Progenitor cell of endocrine pancreas (in vitro differentiated cells): ENCODE results near the gene CDR2. TPM values are rescaled to one million over a fixed set of nuclear protein-coding genes. Genes with fewer than 3 reads are reported as not detected.

Experiments used
- DNase-seq: peaks from one replicate; pipeline ENCODE4 v3.0.0; 2021; ENCODE audit warnings: low spot score; ENCODE audit not compliant: unreplicated experiment
- H3K27ac Mint-ChIP-seq: 2 replicates; pipeline ENCODE4 v1.8.0; 2021; ENCODE audit warnings: mild to moderate bottlenecking, moderate library complexity, mixed read lengths
- H3K27me3 Mint-ChIP-seq: 2 replicates; pipeline ENCODE4 v1.8.0; 2021; ENCODE audit warnings: mixed read lengths
- H3K36me3 Mint-ChIP-seq: 2 replicates; pipeline ENCODE4 v1.8.0; 2022; ENCODE audit warnings: mixed read lengths; ENCODE audit not compliant: insufficient read depth
- H3K4me1 Mint-ChIP-seq: 2 replicates; pipeline ENCODE4 v1.8.0; 2021; ENCODE audit warnings: low read depth, mixed read lengths
- H3K4me3 Mint-ChIP-seq: 2 replicates; pipeline ENCODE4 v1.8.0; 2021; ENCODE audit warnings: low read depth, mild to moderate bottlenecking, moderate library complexity, mixed read lengths
- H3K9me3 Mint-ChIP-seq: 2 replicates; pipeline ENCODE4 v1.8.0; 2021; ENCODE audit warnings: low read depth, mixed read lengths
- total RNA-seq: library from RNA; stranded (reverse); gene quantifications from 2 replicates; pipeline ENCODE4 v1.2.1, GENCODE V29; 2021
- TF ChIP-seq, protein P1 (sequence below): fragments of 200-600 bp; sonication (generic); IDR thresholded peaks from one replicate; pipeline ENCODE4 v1.5.0; 2021; ENCODE audit warnings: antibody characterized with exemption, mild to moderate bottlenecking; ENCODE audit not compliant: unreplicated experiment

CDR2 gene
- total RNA-seq, 1 donor from 2014 or later = 16.6 TPM

DNA sequence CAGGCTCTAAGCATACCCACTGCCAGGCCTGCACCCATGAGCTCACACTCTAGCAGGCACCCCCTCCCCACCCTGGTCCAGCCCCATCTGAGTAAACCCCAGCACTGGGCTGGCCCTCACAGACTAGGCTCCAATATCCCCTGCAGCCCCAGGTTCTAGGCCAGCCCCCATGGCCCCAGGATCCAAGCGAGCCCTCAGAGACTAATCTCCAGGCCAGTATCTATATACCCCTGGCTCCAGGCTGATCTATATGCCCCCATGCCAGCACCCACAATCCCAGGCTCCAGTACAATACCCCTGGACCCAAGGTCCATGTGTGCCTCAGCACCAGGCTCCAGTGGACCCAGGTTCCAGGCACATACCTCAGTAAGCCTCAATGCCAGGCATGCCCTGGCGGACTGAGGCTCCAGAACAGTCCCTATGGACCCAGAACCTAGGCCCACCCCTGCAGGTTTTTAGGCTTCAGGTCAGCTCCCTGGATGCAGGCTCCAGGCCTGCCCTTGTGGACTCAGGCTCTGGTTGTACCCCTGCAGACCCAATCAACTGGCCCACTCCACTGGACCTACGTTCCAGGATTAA is 38.7 kb downstream of the CDR2 start:
- Mint-ChIP-seq H3K4me1 (no peaks in the 10 kb centered on the region), H3K27ac (no peak overlapping the region), H3K36me3 (peaks cover 67% of the 10 kb centered on the region), H3K27me3 (no peaks in the 10 kb centered on the region), H3K4me3 (no peak overlapping the region), H3K9me3 (peaks cover 35% of the 10 kb centered on the region)
- no peak for DNase-seq
- TF ChIP-seq, protein P1, sequence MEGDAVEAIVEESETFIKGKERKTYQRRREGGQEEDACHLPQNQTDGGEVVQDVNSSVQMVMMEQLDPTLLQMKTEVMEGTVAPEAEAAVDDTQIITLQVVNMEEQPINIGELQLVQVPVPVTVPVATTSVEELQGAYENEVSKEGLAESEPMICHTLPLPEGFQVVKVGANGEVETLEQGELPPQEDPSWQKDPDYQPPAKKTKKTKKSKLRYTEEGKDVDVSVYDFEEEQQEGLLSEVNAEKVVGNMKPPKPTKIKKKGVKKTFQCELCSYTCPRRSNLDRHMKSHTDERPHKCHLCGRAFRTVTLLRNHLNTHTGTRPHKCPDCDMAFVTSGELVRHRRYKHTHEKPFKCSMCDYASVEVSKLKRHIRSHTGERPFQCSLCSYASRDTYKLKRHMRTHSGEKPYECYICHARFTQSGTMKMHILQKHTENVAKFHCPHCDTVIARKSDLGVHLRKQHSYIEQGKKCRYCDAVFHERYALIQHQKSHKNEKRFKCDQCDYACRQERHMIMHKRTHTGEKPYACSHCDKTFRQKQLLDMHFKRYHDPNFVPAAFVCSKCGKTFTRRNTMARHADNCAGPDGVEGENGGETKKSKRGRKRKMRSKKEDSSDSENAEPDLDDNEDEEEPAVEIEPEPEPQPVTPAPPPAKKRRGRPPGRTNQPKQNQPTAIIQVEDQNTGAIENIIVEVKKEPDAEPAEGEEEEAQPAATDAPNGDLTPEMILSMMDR = no peak

DNA sequence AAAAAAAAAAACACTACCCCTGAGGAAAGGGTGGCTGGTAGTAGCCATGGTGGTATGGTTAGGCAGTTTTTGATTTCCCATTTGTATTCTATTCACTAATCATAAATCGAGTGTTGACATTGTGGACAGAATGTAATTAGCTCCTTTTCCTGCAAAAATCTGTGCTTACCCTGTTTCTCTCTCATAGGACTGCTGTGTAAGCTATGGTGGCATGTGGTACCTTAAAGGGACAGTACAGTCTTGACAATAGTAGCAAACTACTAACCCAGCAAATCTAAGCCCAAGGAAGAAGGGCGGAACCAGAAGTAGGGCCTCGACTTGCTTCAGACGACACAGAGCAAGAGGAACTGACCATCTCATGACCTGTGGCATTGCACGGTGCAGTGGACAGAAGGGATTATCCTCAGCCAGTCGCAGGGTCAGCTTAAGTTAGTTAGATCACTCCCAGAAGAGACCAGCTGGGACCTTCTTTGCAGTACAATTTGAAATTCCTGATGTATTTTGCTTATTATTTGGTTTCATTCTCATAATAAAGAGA is 40.9 kb downstream of the CDR2 start:
- Mint-ChIP-seq H3K9me3 (peaks cover 22% of the 10 kb centered on the region), H3K27ac (no peak overlapping the region), H3K4me1 (no peaks in the 10 kb centered on the region), H3K27me3 (no peaks in the 10 kb centered on the region), H3K4me3 (no peak overlapping the region), H3K36me3 (peaks cover 57% of the 10 kb centered on the region)
- TF ChIP-seq, protein P1 = no peak
- no peak for DNase-seq

DNA sequence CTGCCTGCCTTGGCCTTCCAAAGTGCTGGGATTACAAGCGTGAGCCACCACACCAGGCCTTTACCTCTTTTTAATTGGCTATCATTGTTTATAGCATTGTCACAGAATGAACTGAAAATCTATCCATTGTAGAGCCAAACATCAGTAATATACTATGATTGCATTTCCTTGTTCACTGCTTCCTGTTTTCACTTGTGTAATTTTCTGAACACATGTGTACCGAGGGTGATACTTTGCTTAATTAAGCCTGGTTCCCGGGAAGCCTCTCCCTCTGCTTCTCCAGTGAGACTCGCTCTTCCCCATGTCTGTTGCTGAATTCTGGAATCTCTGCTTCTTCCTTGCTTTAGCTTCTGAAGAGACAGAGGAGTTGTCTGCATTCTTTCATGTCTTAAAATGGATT is 44.1 kb downstream of the CDR2 start:
- Mint-ChIP-seq H3K4me1 (no peaks in the 10 kb centered on the region), H3K9me3 (no peaks in the 10 kb centered on the region), H3K27me3 (no peaks in the 10 kb centered on the region), H3K36me3 (peaks cover 32% of the 10 kb centered on the region), H3K27ac (peak overlapping the region; percentile 59), H3K4me3 (no peak overlapping the region)
- DNase-seq = no peak
- TF ChIP-seq, protein P1 = no peak

DNA sequence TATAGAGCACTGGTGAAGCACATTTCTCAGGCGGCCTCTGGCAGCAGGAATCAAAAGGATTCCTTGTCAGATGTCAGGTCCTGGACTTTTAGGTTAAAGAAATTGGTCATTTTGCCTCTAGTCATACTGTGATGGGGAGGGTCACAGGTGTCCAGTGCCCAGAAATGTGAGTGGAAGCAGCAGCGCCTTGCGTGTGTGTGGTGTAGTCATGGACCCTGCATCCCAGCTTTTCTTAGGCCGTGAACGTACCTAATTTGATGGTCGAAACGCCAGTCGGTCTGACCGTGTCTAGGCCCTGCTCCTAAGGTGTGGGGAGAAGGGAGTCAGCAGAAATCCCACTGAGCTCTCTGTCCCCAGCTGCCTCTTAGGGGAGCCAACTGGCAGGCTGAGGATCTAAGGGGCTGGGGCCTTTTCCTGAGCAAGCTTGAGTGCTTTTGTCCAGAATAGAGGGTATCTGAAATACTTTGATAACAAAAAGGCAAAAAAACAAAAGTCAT is 45.2 kb downstream of the CDR2 start:
- DNase-seq = no peak
- Mint-ChIP-seq H3K36me3 (peaks cover 23% of the 10 kb centered on the region), H3K27me3 (no peaks in the 10 kb centered on the region), H3K27ac (no peak overlapping the region), H3K4me3 (no peak overlapping the region), H3K4me1 (no peaks in the 10 kb centered on the region), H3K9me3 (no peaks in the 10 kb centered on the region)
- TF ChIP-seq, protein P1 = no peak

DNA sequence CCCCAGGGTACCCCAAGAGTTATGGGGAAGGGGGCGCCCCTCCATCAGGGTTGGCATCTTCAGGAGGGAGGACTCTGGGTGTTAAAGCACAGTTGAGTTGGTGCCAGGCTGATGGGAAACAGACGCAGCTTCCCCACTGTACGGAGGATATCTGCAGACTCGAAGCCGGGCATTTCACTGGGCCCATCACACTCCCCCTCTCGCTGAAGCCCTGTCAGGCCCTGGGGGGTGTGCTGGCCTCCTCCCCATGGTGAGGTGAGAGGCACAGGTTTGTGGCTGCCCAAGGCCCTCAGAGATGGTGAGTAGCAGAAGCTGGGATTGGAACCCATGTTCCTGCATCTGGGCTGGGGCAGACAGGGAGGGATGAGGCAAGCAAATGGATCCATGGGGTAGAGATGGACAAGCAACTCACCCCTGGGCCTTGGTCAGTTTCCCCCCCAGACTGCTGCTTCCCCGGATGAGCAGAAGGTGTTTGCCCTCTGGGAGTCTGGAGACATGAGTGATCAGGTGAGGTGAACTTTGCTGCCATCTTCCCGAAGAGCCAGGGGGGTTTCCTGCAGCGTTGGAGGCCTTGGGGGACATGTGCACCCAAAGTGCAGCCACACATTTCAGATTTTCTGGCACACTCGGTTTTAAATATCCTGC is 46.2 kb downstream of the CDR2 start:
- no peaks in the 10 kb centered on the region for H3K4me1 Mint-ChIP-seq
- H3K4me3 Mint-ChIP-seq = no peak overlapping the region
- DNase-seq = no peak
- H3K36me3 Mint-ChIP-seq = peaks cover 18% of the 10 kb centered on the region
- H3K27me3 Mint-ChIP-seq = no peaks in the 10 kb centered on the region
- no peaks in the 10 kb centered on the region for H3K9me3 Mint-ChIP-seq
- H3K27ac Mint-ChIP-seq = no peak overlapping the region
- TF ChIP-seq, protein P1 = no peak
